GM12891 (cell line): ENCODE measurements around the gene PHF8.

Experiments used
- DNase-seq: peaks from one replicate; pipeline ENCODE4 v3.0.0; 2011; ENCODE audit warnings: low spot score; ENCODE audit not compliant: insufficient read length
- FAIRE-seq: peaks from 2 replicates; lab custom pipeline; 2011; peaks lifted over from hg19 to GRCh38; lab: Jason Lieb, UNC
- PAX5 ChIP-seq: IDR thresholded peaks from 2 replicates; pipeline ENCODE4 v1.6.1; 2011; ENCODE audit warnings: low read length, moderate library complexity, mild to moderate bottlenecking; ENCODE audit not compliant: insufficient read depth, severe bottlenecking
- POLR2A ChIP-seq: IDR thresholded peaks from 2 replicates; pipeline ENCODE4 v1.6.1; 2011; ENCODE audit warnings: low read depth, low read length, control low read depth
- POLR2AphosphoS5 ChIP-seq: IDR thresholded peaks from 2 replicates; pipeline ENCODE4 v1.6.1; 2011; ENCODE audit warnings: low read depth, low read length, control low read depth
- POU2F2 ChIP-seq: IDR thresholded peaks from 2 replicates; pipeline ENCODE4 v1.6.1; 2011; ENCODE audit warnings: low read depth, mild to moderate bottlenecking, control low read depth, low read length, moderate library complexity
- SPI1 ChIP-seq: IDR thresholded peaks from 2 replicates; pipeline ENCODE4 v1.6.1; 2011; ENCODE audit warnings: low read depth, low read length, control low read depth
- TAF1 ChIP-seq: IDR thresholded peaks from 2 replicates; pipeline ENCODE4 v1.6.1; 2011; ENCODE audit warnings: low read depth, low read length, control low read depth

The PHF8 gene

GRCh38 chrX:53950130-53950733 is 94.0 kb downstream of the PHF8 start:
- no peak for DNase-seq
- no peak for TF ChIP-seq POLR2A
- no peak for TF ChIP-seq POLR2AphosphoS5
- TF ChIP-seq PAX5, result no peak
- no peak for TF ChIP-seq SPI1
- TF ChIP-seq TAF1, result no peak
- TF ChIP-seq POU2F2, result no peak
- no peak for FAIRE-seq

- FAIRE-seq (no peak), DNase-seq (no peak)
- TF ChIP-seq POU2F2, result no peak
- no peak for TF ChIP-seq POLR2AphosphoS5
- TF ChIP-seq TAF1, result no peak
- TF ChIP-seq PAX5, result no peak
- TF ChIP-seq SPI1, result no peak
- no peak for TF ChIP-seq POLR2A
These were observed 104.1 kb downstream of the PHF8 start for GRCh38 chrX:53940180-53940579.

- no peak for FAIRE-seq
- DNase-seq, result no peak
- TF ChIP-seq SPI1 (no peak), PAX5 (no peak), TAF1 (no peak), POLR2A (no peak), POLR2AphosphoS5 (no peak), POU2F2 (no peak)
These were observed 105.1 kb downstream of the PHF8 start for GRCh38 chrX:53939127-53939526.

GRCh38 chrX:53930515-53931380 is 113.5 kb downstream of the PHF8 start:
- FAIRE-seq (peak; percentile 35), DNase-seq (no peak)
- TF ChIP-seq POLR2AphosphoS5 (no peak), POU2F2 (no peak), TAF1 (no peak), PAX5 (no peak), SPI1 (no peak), POLR2A (no peak)

- DNase-seq (no peak), FAIRE-seq (no peak)
- TF ChIP-seq SPI1, result no peak
- TF ChIP-seq PAX5, result no peak
- no peak for TF ChIP-seq TAF1
- TF ChIP-seq POU2F2, result no peak
- no peak for TF ChIP-seq POLR2AphosphoS5
- TF ChIP-seq POLR2A, result no peak
These were observed 118.2 kb downstream of the PHF8 start for GRCh38 chrX:53926030-53926429.

GRCh38 chrX:53918702-53919101 is 125.6 kb downstream of the PHF8 start:
- DNase-seq (no peak), FAIRE-seq (no peak)
- no peak for TF ChIP-seq POLR2A
- no peak for TF ChIP-seq POU2F2
- TF ChIP-seq PAX5, result no peak
- no peak for TF ChIP-seq POLR2AphosphoS5
- TF ChIP-seq SPI1, result no peak
- no peak for TF ChIP-seq TAF1

GRCh38 chrX:53900623-53901022 is 143.7 kb downstream of the PHF8 start:
- DNase-seq (no peak), FAIRE-seq (no peak)
- TF ChIP-seq POLR2AphosphoS5 (no peak), TAF1 (no peak), POU2F2 (no peak), PAX5 (no peak), POLR2A (no peak), SPI1 (no peak)

GRCh38 chrX:53895270-53895669 is 149.0 kb downstream of the PHF8 start:
- DNase-seq (no peak), FAIRE-seq (no peak)
- no peak for TF ChIP-seq TAF1
- no peak for TF ChIP-seq POLR2AphosphoS5
- no peak for TF ChIP-seq POLR2A
- TF ChIP-seq POU2F2, result no peak
- TF ChIP-seq PAX5, result no peak
- no peak for TF ChIP-seq SPI1
